GM18873 (cell line): ENCODE measurements around the gene FAM219A.

ENCODE experiments used
- ATAC-seq: cut with Tn5 transposase; IDR thresholded peaks from one replicate; pipeline ENCODE4 v1.9.1; 2021; ENCODE audit warnings: mild to moderate bottlenecking, moderate library complexity, moderate number of reproducible peaks; ENCODE audit not compliant: unreplicated experiment, low FRiP score

The FAM219A gene

GRCh38 chr9:34405719-34406118 is 52.7 kb downstream of the FAM219A start:
- no peak for ATAC-seq

DNA sequence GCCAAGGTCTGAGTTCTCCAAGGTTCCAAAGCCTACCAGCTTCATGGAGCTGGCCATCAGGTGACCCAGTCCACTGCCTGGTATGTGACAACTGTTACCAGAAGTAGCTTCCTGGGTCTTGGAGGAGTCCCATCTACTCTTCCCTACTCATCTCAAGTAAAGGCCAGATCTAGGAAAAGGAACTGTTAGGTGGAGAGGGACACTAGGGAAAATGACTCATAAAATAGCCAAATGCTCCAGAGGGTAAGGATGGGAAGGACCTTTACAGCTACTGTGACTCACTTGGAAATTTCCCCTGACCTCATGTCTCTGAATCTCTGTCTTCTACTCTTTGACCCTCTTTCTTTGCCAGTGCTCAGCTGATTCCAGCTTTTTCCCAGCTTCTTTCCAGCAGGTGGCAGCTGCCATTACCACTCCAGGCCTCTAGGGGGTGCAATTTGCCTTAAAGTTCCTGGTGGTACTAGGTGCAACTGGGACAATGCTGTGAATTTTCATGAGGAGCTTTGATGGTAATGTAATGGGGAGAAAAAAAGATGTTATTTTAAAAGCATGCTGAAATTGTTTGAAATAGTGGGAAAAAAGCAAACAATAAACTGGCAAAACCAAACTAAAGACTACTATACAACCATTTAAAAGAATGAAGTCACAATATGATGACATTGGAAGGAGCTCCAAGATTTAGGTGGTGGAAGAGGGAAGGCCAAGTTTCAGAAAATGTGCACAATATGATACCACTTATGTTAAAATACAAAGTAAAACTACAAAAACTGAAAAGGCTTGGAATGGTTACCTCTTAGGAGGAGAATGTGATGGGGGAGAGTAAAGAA is 54.6 kb downstream of the FAM219A start:
- no peak for ATAC-seq

DNA sequence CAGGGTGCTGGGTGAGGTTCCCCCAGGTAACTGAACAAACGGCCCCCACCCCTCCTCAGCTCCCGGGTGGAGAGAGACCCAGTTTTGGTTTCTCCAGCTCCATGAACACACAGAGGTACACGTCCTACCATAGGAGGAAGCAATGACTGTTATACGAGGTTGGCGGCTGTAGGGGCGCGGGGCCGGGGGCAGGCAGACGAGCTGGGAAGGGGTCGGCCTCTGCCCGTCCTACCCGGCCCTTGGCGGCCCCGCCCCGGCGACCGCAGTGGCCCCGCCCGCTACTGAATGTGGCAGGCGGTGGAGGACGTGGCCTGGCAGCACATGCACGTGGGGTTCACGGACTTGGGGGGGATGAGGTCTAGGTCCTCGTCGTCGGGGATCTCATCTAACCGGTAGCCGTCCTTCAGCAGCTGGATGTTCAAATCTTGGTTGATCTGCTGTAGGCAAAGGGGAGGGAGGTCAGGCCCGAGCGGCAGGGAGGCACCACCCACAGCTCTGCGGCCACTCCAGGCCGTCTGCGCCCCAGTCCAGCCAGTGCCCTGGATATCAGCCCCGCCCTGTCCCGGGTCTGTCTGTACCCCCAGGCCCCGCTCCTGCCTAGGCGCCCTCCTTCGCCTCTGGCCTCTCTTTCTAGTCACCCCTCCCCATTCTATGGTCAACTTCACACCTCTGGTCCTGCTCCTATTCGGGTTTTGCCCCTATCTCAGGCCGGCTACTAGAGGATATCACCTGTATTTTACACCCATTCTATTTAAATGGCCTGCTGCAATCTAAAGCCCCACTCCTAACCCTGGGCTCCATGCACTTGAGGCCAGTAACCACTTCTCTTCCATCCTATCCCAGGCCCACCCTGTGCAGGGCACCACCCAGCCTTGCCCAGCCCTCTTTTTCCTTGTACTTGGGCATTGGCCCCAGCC is 57.4 kb downstream of the FAM219A start:
- ATAC-seq: no peak

DNA sequence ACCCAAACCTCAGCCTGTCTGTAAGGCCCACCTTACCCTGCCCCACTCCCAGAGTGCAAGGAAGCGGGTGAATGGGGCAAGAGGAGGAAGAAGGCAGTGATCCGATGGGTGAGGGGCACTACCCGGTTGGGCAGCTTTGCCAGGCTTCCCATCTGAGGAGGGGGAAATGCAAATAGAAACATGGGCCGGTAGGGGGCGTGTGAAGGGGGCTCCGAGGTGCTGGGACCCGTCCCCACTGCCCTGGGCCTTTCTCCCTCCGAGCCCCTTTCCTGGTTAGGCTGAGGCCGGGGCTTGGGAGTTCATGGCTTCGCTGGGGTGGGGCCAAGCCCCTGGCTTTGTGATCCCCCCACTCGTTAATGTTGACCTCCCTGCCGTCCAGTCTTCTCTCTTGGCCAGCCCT is 58.1 kb downstream of the FAM219A start:
- no peak for ATAC-seq

DNA sequence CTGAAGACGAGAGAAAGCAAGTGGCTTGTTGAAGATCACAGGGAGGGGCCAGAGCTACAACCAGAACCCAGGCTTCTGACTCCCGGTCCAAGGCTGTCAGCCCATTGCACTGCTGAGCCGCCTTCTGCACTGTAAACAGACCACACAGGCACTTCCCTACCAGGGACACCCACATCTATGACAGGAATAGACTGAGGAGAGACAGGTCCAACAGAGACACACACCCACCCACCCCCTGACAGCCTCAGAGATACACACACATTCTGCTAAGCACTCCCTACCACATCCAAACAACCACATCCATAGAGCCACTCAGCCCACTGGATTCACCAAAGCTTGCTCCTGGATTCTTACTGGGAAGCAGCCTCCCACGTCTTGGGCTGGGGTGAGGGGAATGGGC is 58.6 kb downstream of the FAM219A start:
- ATAC-seq: no peak

DNA sequence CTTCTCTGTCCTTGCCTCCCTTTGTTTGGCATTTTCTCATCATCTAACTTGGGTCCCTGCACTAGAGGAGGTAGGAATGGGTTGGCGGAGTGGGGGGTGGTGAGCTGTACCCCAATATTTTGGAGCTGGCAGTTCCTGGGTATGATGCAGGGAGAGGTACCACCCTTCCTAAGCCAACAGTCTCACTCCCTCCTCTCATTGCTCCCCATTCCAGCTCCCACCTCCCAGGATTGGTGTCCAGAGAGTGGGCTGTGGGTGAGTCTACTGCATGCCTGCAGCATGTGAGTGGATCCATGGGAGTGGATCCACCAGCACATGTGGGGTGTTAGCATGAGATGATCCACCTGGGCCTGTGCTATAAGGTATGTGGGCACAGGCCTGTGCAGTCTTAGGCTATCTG is 59.5 kb downstream of the FAM219A start:
- no peak for ATAC-seq

- no peak for ATAC-seq
These were observed 61.8 kb downstream of the FAM219A start for GRCh38 chr9:34396276-34397214.

- no peak for ATAC-seq
These were observed 65.9 kb downstream of the FAM219A start for GRCh38 chr9:34392511-34392910.

GRCh38 chr9:34387239-34387638 is 71.1 kb downstream of the FAM219A start:
- ATAC-seq: no peak

- ATAC-seq: no peak
These were observed 71.7 kb downstream of the FAM219A start for GRCh38 chr9:34386656-34387055.

DNA sequence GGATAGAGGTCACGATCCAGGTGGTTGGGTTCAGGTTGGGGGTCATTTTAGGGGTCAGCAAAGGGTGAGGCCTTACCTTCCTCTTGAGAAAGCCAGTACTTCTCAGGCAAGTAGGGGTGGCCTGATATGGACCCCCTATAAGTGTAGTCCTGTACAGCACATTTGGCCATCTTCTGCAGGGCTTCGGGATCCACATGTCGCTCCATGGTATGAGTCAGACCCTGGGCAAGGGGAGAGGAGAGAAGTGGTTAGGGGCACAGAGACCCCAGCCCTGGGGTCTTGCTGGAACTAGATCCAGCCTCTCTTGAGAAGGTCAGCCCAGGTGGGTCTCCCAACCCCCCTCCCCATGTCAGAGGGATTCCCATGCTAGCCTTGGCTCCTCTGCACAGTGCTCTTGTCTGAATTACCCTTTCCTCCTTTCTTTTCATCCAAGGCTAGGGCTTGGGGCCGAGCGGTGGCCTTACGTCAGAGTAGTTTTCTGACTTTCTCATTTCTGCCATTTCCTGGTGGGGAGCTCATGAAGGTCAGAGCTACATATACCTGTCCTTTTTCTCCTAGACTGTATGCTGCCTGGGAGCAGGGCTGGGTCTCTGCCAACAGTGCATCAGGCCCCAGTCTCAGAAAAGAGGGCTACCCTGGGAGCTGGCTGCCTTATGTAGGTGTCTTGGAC is 72.7 kb downstream of the FAM219A start:
- ATAC-seq: no peak

GRCh38 chr9:34384368-34385165 is 73.8 kb downstream of the FAM219A start:
- no peak for ATAC-seq

GRCh38 chr9:34383904-34384303 is 74.5 kb downstream of the FAM219A start:
- ATAC-seq: no peak

DNA sequence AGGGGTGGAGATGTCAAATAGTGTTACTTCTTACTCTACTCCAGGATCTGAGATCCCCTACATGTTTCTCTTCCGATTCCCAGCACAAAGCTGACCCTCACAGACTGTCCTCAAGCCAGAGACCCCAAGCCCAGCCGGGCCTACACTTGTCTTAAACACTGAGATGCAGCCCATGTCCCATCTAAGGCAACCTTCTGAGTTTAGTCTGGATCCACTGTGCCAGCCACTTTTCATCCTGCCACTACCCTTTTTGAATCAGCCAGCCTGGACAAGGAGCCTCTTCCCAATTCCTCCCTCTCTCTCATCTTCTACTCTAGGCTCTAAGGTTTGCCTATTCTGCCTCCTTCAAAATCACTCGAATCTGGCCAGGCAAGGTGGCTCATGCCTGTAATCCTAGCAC is 75.5 kb downstream of the FAM219A start:
- ATAC-seq: no peak

- ATAC-seq: no peak
These were observed 76.3 kb downstream of the FAM219A start for GRCh38 chr9:34382054-34382453.

DNA sequence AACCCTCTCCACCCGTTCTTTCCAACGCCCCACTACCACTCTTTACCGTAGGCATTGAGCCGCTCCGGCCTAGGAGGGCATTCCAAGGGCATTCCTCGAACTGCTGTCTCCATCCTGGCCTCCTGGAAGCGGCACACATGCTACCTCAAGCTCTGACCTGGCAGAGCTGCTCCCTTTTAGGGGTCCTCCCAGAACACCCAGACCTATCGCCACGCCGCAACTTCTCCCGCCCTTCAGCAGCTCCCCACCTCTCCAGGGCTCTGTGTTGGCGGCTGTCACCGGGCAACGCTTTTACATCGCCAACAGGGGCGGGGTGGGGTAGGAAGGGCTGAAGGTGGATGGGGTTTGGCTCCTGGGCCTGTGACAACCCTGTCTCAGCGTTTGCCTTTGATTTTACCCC is 77.0 kb downstream of the FAM219A start:
- ATAC-seq: no peak

GRCh38 chr9:34380511-34381315 is 77.7 kb downstream of the FAM219A start:
- no peak for ATAC-seq

GRCh38 chr9:34380034-34380510 is 78.3 kb downstream of the FAM219A start:
- ATAC-seq: no peak
